ENCODE measurements around the gene PTPRN2. TPM values are rescaled to one million over a fixed set of nuclear protein-coding genes. Genes with fewer than 3 reads are reported as not detected.

Gene PTPRN2
- total and polyA plus RNA-seq, 4 experiments from 2014 or later: 1.7 to 2.6 (median 1.9) TPM

DNA sequence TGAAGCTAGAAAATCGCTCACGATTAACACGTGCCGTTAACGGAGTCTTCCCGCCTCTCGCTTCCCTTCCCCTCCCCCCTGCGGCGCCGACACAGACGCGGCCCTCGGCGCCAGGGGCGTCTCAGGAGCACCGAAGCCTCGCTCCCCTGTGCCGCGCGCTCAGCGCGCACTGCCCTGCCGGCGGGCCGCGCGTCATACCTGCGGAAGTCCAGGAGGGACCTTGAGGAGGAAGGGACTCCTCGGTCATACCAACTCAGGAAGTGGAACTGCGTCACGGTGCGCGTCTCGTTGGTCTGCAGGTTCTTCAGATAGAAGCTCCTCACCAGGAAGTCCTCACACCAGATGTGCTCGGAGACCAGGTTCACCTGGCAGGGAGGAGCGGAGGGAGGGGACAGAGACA is 1011.2 kb downstream of the PTPRN2 start:
- peak overlapping the region; percentile 34 for H3K27ac ChIP-seq (ENCODE audit: low read depth, low read length)
- Mint-ChIP-seq H3K4me1 (peaks cover 14 to 36% (median 26%) of the 10 kb centered on the region in 4 donors), H3K9me3 (no peaks in the 10 kb centered on the region), H3K36me3 (no peaks in the 10 kb centered on the region), H3K27me3 (peaks cover 0 to 2% of the 10 kb centered on the region in 2 donors), H3K4me3 (peak overlapping the region; percentile 73 to 87 (median 82)), H3K27ac (peak overlapping the region; percentile 76 to 97 (median 92))
- ChIA-PET POLR2A (ENCODE audit: partially characterized antibody) (interaction anchor here (0.6 to 2.0 kb wide), 9 partner anchors 11 to 189 kb away, joined by 3 to 13 read pairs (median 4); no protein-coding TSS in a partner anchor), CTCF (ENCODE audit: partially characterized antibody) (interaction anchor here (1.3 kb wide), 1 partner anchor 37 kb away, joined by 3 read pairs; no protein-coding TSS in a partner anchor)
- peaks cover 11% of the 10 kb centered on the region for H3K4me1 ChIP-seq (ENCODE audit: insufficient read depth, low read length)
- intact Hi-C loops (cut with micrococcal nuclease): loop anchor here (5.0 kb wide), 1 partner anchor 74 kb away; no protein-coding TSS in a partner anchor
- no peaks in the 10 kb centered on the region for H3K27me3 ChIP-seq (ENCODE audit: insufficient read depth, low read length)
- DNase-seq: peak; percentile 62 to 82 (median 75)
- H3K9me3 ChIP-seq (ENCODE audit: control insufficient read depth in 1 of 2, low read length in 2 of 2): no peaks in the 10 kb centered on the region
- H3K36me3 ChIP-seq (ENCODE audit: insufficient read depth, low read length): no peaks in the 10 kb centered on the region
- peak overlapping the region in 1 of 2 donors; percentile 57 for H3K4me3 ChIP-seq (ENCODE audit: low read length in 2 of 2)

DNA sequence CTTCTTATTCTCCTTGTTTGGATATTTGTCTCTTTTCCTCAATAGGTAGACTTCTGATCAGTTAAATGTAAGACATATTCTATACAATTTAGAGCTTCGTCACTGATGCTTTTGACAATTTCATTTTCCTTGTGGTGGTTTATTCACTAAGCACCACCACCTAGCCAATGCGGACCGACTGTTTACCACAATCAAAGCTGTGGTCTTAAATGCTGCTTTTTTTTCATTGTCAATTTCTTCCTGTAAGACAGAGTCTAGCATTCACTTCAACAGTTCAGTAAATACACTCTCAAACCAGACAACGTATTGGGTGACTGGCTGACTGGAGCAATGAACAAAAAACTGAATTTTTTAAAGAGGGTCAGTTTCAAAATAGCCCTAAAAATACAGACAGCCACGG is 1011.8 kb downstream of the PTPRN2 start:
- Histone ChIP-seq H3K9me3 (ENCODE audit: control insufficient read depth in 1 of 2, low read length in 2 of 2) (no peaks in the 10 kb centered on the region), H3K4me3 (ENCODE audit: low read length in 2 of 2) (peak overlapping the region in 1 of 2 donors; percentile 57), H3K27ac (ENCODE audit: low read depth, low read length) (peak overlapping the region; percentile 34), H3K36me3 (ENCODE audit: insufficient read depth, low read length) (no peaks in the 10 kb centered on the region), H3K4me1 (ENCODE audit: insufficient read depth, low read length) (peaks cover 11% of the 10 kb centered on the region), H3K27me3 (ENCODE audit: insufficient read depth, low read length) (no peaks in the 10 kb centered on the region)
- peak overlapping the region; percentile 44 to 93 (median 76) for H3K27ac Mint-ChIP-seq
- CTCF ChIA-PET (ENCODE audit: partially characterized antibody): interaction anchor here (1.3 kb wide), 1 partner anchor 37 kb away, joined by 3 read pairs; no protein-coding TSS in a partner anchor
- POLR2A ChIA-PET (ENCODE audit: partially characterized antibody): interaction anchor here (0.8 to 2.0 kb wide), 4 partner anchors 10 to 104 kb away, joined by 3 to 13 read pairs (median 4); no protein-coding TSS in a partner anchor
- intact Hi-C loops (cut with micrococcal nuclease): loop anchor here (5.0 kb wide), 1 partner anchor 73 kb away; no protein-coding TSS in a partner anchor
- peak in 2 of 5 donors; percentile 10 to 13 for DNase-seq
- H3K9me3 Mint-ChIP-seq: no peaks in the 10 kb centered on the region
- H3K4me1 Mint-ChIP-seq: peaks cover 14 to 36% (median 26%) of the 10 kb centered on the region in 4 donors
- peak overlapping the region; percentile 73 to 87 (median 82) for H3K4me3 Mint-ChIP-seq
- no peaks in the 10 kb centered on the region for H3K36me3 Mint-ChIP-seq
- H3K27me3 Mint-ChIP-seq: peaks cover 0 to 2% of the 10 kb centered on the region in 2 donors

DNA sequence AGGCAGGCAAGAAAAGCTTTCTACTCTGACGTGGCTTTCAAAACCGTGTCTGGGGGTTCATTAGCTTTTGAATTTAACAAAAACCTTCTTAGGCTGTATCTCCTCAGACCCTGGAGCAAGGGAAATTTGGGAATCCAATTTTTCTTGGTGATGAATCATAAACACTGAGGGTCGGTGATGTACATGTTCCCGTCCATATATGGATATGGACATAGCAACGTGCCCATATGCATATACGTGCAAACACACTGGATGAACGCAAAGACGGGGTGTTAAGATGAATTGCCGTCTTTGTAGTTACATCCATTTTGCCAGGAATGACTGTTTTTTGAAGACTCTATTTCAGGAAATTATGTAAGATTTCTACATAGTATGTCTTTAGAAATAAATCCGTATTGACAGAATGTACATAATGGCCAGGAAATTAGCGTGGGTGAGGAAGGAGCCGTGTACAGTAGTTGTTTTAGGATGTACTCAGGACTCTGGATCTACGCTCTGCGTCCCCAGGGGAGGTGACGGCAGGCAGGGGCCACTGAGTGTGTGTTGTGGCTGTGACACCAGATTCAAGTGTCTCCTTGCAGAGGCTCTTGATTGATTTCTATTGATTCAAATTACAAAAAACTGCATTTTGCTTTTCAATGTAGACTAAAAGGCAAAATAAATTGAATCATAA is 1012.6 kb downstream of the PTPRN2 start:
- ChIA-PET POLR2A (ENCODE audit: partially characterized antibody) (interaction anchor here (0.6 to 2.0 kb wide), 4 partner anchors 9 to 733 kb away, joined by 3 to 13 read pairs (median 4); no protein-coding TSS in a partner anchor), CTCF (ENCODE audit: partially characterized antibody) (interaction anchor here (1.3 kb wide), 1 partner anchor 38 kb away, joined by 3 read pairs; no protein-coding TSS in a partner anchor)
- peak overlapping the region in 5 of 8 donors; percentile 3 to 78 (median 24) for H3K4me3 Mint-ChIP-seq
- peak overlapping the region in 6 of 7 donors; percentile 13 to 76 (median 61) for H3K27ac Mint-ChIP-seq
- intact Hi-C loops (cut with micrococcal nuclease): loop anchor here (5.0 kb wide), 1 partner anchor 73 kb away; no protein-coding TSS in a partner anchor
- no peak overlapping the region for H3K4me3 ChIP-seq (ENCODE audit: low read length in 2 of 2)
- no peaks in the 10 kb centered on the region for H3K36me3 Mint-ChIP-seq
- peaks cover 16 to 42% (median 26%) of the 10 kb centered on the region in 4 donors for H3K4me1 Mint-ChIP-seq
- H3K27me3 Mint-ChIP-seq: peaks cover 0 to 2% of the 10 kb centered on the region in 2 donors
- H3K9me3 ChIP-seq (ENCODE audit: control insufficient read depth in 1 of 2, low read length in 2 of 2): no peaks in the 10 kb centered on the region
- H3K36me3 ChIP-seq (ENCODE audit: insufficient read depth, low read length): no peaks in the 10 kb centered on the region
- H3K27ac ChIP-seq (ENCODE audit: low read depth, low read length): no peak overlapping the region
- DNase-seq: no peak
- no peaks in the 10 kb centered on the region for H3K9me3 Mint-ChIP-seq
- H3K27me3 ChIP-seq (ENCODE audit: insufficient read depth, low read length): no peaks in the 10 kb centered on the region
- peaks cover 11% of the 10 kb centered on the region for H3K4me1 ChIP-seq (ENCODE audit: insufficient read depth, low read length)

DNA sequence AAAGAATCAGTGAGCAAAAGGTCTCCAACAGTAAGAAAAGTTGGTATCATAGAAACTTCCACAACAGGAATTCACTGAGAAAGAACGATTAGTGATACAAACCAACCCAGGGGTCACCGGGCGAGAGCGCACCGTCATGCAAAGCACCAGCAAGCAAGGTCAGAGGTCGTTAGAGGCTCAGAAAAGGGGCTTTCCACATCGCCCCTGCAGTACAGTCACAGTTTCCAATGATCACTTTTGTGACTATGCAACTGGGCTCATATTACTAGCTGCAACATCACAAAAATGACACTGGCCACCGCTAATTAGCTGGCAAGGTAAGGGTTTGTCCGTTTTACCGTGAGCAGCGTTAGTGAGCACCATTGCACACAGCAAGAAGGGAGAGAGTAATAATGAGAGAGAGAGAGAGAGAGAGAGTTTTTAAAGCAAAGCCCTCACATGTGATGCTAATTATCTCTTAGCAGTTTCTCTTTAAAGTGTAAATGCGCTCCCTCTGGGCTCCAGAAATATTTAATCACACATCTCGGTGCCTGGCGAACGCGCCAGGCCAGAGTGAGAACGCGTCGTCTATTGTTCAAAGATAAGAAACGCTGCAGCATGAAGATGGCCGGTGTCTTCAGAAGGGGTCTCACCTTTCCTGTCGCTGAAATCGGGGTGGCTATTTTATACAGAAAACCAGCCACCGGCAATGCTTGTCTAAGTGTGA is 1013.4 kb downstream of the PTPRN2 start:
- CTCF ChIA-PET (ENCODE audit: partially characterized antibody): no interaction called here
- Mint-ChIP-seq H3K4me1 (peaks cover 17 to 50% (median 30%) of the 10 kb centered on the region in 4 donors), H3K36me3 (no peaks in the 10 kb centered on the region), H3K27ac (peak overlapping the region in 4 of 7 donors; percentile 1 to 76 (median 63)), H3K27me3 (peaks cover 0 to 2% of the 10 kb centered on the region in 2 donors), H3K4me3 (peak overlapping the region in 3 of 8 donors; percentile 2 to 31 (median 2)), H3K9me3 (no peaks in the 10 kb centered on the region)
- Histone ChIP-seq H3K27ac (ENCODE audit: low read depth, low read length) (no peak overlapping the region), H3K27me3 (ENCODE audit: insufficient read depth, low read length) (no peaks in the 10 kb centered on the region), H3K36me3 (ENCODE audit: insufficient read depth, low read length) (no peaks in the 10 kb centered on the region), H3K4me1 (ENCODE audit: insufficient read depth, low read length) (peaks cover 13% of the 10 kb centered on the region), H3K4me3 (ENCODE audit: low read length in 2 of 2) (no peak overlapping the region), H3K9me3 (ENCODE audit: control insufficient read depth in 1 of 2, low read length in 2 of 2) (no peaks in the 10 kb centered on the region)
- POLR2A ChIA-PET (ENCODE audit: partially characterized antibody): interaction anchor here (0.6 kb wide), 1 partner anchor 249 kb away, joined by 3 read pairs; no protein-coding TSS in a partner anchor
- DNase-seq: no peak
- intact Hi-C loops (cut with micrococcal nuclease): no loop called here

DNA sequence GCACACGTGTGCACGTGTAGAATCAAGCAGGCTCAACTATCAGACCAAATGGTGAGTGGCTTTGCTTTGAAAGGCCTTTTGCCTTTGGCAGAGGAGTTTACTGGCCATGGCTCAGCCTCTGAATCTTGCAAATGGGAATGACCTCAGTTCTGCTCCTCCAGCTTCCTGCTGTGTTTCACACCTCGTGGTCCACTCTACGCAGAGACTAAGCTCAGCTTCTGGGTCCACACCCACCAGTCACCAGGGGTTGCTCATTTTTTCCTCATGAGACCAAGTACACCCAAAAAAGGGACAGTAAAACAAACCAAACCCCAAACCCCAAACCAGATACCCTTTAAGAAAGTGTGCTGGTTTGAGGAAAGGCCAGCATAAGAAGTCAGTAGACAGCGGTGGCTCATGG is 1014.4 kb downstream of the PTPRN2 start:
- ChIA-PET CTCF (ENCODE audit: partially characterized antibody) (no interaction called here), POLR2A (ENCODE audit: partially characterized antibody) (no interaction called here)
- H3K9me3 ChIP-seq (ENCODE audit: control insufficient read depth in 1 of 2, low read length in 2 of 2): no peaks in the 10 kb centered on the region
- peaks cover 21% of the 10 kb centered on the region for H3K4me1 ChIP-seq (ENCODE audit: insufficient read depth, low read length)
- Mint-ChIP-seq H3K27ac (peak overlapping the region in 1 of 7 donors; percentile 51), H3K4me3 (peak overlapping the region in 1 of 8 donors; percentile 15), H3K27me3 (peaks cover 0 to 2% of the 10 kb centered on the region in 2 donors), H3K9me3 (no peaks in the 10 kb centered on the region), H3K4me1 (peaks cover 22 to 60% (median 39%) of the 10 kb centered on the region in 4 donors), H3K36me3 (no peaks in the 10 kb centered on the region)
- intact Hi-C loops (cut with micrococcal nuclease): no loop called here
- no peaks in the 10 kb centered on the region for H3K27me3 ChIP-seq (ENCODE audit: insufficient read depth, low read length)
- DNase-seq: no peak
- H3K27ac ChIP-seq (ENCODE audit: low read depth, low read length): no peak overlapping the region
- no peaks in the 10 kb centered on the region for H3K36me3 ChIP-seq (ENCODE audit: insufficient read depth, low read length)
- no peak overlapping the region for H3K4me3 ChIP-seq (ENCODE audit: low read length in 2 of 2)

DNA sequence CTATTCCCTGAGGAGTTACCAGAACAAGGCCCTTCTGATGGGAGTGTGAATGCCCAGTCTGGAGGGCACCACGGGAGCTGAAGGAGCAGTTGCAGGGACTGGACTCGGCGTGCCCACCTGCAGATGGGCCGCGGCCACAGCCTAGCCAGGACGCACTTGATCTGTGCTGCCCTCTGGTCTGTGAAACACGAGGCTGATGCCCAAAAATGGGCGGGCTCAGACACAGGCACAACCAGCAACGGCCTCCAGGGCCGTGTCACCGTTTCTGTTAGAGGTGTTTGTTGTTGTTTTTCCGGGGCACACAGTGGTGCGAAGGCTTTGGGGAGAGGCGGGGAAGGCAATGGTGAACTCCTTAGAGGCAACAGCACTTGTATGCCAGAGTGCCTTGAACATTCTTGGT is 1015.0 kb downstream of the PTPRN2 start:
- peaks cover 27% of the 10 kb centered on the region for H3K4me1 ChIP-seq (ENCODE audit: insufficient read depth, low read length)
- CTCF ChIA-PET (ENCODE audit: partially characterized antibody): no interaction called here

More for the DNA sequence above, 1015.0 kb downstream of the PTPRN2 start:
- Mint-ChIP-seq H3K27ac (peak overlapping the region in 1 of 7 donors; percentile 36), H3K36me3 (no peaks in the 10 kb centered on the region), H3K4me3 (no peak overlapping the region), H3K4me1 (peaks cover 24 to 66% (median 44%) of the 10 kb centered on the region in 4 donors), H3K27me3 (peaks cover 0 to 2% of the 10 kb centered on the region in 2 donors), H3K9me3 (no peaks in the 10 kb centered on the region)
- H3K27ac ChIP-seq (ENCODE audit: low read depth, low read length): no peak overlapping the region
- intact Hi-C loops (cut with micrococcal nuclease): no loop called here
- H3K4me3 ChIP-seq (ENCODE audit: low read length in 2 of 2): no peak overlapping the region
- POLR2A ChIA-PET (ENCODE audit: partially characterized antibody): no interaction called here
- DNase-seq: no peak
- H3K27me3 ChIP-seq (ENCODE audit: insufficient read depth, low read length): no peaks in the 10 kb centered on the region
- H3K9me3 ChIP-seq (ENCODE audit: control insufficient read depth in 1 of 2, low read length in 2 of 2): no peaks in the 10 kb centered on the region
- H3K36me3 ChIP-seq (ENCODE audit: insufficient read depth, low read length): no peaks in the 10 kb centered on the region

Measured in CD4-positive, alpha-beta memory T cell (primary cell).